Fibroblast of pulmonary artery (primary cell): ENCODE results near the gene TPD52L2.

ENCODE experiments used
- DNase-seq: peaks from one replicate; pipeline ENCODE4 v3.0.0-alpha.2; 2010; ENCODE audit warnings: low read depth
- H3K4me3 ChIP-seq: replicated peaks from 2 replicates; pipeline ENCODE4 v1.5.1; 2011; ENCODE audit warnings: low read depth, mild to moderate bottlenecking, control low read depth, low read length, moderate library complexity
- TF ChIP-seq, protein P1 (sequence below): IDR thresholded peaks from 2 replicates; pipeline ENCODE4 v1.5.1; 2011; ENCODE audit warnings: mild to moderate bottlenecking, control low read depth, low read length, inconsistent platforms; ENCODE audit errors: missing control alignments

The TPD52L2 gene

GRCh38 chr20:63894358-63895201, 29.5 kb downstream of the TPD52L2 start, which contains the start of gene DNAJC5:
TSS of gene DNAJC5 (plus strand) at chr20:63895126. CDS start at chr20:63928346, 33,220 bp downstream.
- TF ChIP-seq, protein P1, sequence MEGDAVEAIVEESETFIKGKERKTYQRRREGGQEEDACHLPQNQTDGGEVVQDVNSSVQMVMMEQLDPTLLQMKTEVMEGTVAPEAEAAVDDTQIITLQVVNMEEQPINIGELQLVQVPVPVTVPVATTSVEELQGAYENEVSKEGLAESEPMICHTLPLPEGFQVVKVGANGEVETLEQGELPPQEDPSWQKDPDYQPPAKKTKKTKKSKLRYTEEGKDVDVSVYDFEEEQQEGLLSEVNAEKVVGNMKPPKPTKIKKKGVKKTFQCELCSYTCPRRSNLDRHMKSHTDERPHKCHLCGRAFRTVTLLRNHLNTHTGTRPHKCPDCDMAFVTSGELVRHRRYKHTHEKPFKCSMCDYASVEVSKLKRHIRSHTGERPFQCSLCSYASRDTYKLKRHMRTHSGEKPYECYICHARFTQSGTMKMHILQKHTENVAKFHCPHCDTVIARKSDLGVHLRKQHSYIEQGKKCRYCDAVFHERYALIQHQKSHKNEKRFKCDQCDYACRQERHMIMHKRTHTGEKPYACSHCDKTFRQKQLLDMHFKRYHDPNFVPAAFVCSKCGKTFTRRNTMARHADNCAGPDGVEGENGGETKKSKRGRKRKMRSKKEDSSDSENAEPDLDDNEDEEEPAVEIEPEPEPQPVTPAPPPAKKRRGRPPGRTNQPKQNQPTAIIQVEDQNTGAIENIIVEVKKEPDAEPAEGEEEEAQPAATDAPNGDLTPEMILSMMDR, result no peak
- peak; percentile 94 for DNase-seq
- H3K4me3 ChIP-seq, result peak within 1 kb of the TSS; percentile 77

DNA sequence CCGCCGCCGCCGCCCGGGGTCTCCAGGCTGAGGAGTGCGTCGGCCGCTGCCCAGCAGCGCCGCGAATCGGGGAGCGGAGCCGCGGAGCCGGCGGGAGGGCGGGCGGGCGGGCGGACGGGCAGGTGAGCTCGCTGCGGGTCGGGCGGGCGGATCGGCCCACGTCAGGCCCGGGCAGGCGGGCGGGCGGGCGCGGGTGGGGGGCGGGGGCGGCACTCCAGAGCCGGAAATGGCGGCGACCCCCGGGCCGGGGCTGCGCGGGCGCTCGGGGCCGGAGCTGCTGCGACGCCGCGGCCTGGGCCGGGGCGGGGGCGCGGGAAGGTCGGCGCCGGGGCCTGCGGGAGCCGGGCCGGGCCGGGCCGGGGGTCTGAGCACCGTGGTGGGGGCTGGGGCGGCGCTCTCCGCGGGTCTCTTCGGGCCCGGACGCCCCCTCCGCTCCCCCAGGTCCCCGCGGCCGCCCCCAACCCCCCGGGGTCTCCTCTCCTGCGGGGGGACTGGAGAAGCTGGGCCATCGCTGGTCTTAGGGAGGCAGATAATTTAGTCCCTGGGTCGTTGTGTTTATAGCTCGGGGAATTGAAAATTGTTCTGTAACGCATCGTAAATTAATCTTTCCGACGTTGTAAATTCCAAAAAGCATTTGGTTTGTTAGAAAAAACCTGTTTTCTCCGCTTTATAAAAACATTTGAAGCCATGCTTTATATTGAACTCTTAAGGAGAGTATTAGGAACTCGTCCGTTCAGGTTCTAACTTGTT, 30.3 kb downstream of the TPD52L2 start:
- H3K4me3 ChIP-seq, result peak overlapping the region; percentile 77
- TF ChIP-seq, protein P1, result no peak
- no peak for DNase-seq

GRCh38 chr20:63895952-63896263, 30.8 kb downstream of the TPD52L2 start:
- peak; percentile 38 for DNase-seq
- TF ChIP-seq, protein P1, result no peak
- H3K4me3 ChIP-seq, result peak overlapping the region; percentile 77

- TF ChIP-seq, protein P1, result no peak
- no peak for DNase-seq
- H3K4me3 ChIP-seq, result peak overlapping the region; percentile 77
Measured at GRCh38 chr20:63896264-63897105, 31.4 kb downstream of the TPD52L2 start.

DNA sequence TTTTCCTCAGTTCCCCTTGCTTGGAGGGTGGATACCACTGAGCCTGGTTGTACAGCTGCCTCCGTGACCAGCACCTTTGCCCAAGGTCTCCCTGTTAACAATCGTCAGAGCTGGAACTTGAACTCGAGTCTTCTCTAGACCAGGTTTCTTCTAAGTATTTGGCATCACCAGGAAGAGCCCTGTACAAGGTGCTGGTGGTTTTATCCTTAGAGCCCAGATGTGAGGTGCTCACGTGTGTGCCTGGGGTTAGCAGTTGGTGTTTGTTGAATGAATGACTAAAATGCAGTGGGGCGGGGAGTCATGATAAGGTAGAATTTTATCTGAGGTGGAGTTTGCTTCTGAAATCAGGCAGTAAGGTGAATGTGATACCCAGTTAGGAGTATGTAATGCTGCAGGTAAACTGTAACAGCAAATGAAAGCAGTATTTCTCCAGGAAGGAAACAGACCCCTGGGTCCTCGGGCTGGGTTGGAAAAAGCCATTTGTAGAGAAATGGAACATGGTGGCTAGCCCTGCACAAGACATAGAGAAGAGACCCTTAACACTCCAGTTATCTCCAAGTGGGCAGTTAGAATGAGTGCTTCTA, 33.0 kb downstream of the TPD52L2 start:
- TF ChIP-seq, protein P1, result no peak
- no peak overlapping the region for H3K4me3 ChIP-seq
- no peak for DNase-seq

- no peak overlapping the region for H3K4me3 ChIP-seq
- DNase-seq, result no peak
- TF ChIP-seq, protein P1, result no peak
Measured at GRCh38 chr20:63898882-63899558, 34.0 kb downstream of the TPD52L2 start.
